Activated T-cell treated with anti-CD3 and anti-CD28 coated beads for 24 hours (primary cell): ENCODE data around the gene TEX12.
"Not testable (repeated sequence)": the region's sequence is repeated elsewhere in the genome, so short reads cannot be mapped to it uniquely, and the experiment has no call there.

ENCODE experiments used
- DNase-seq: peaks from one replicate; pipeline ENCODE4 v3.0.0-alpha.2; 2020; ENCODE audit warnings: low read depth

Gene TEX12

GRCh38 chr11:112163875-112164685, 3.1 kb upstream of the TEX12 start, which contains the start of gene IL18:
Gene IL18 (minus strand): TSS chr11:112164094. CDS start chr11:112155053, 9,041 bp downstream.
- DNase-seq = no peak

DNA sequence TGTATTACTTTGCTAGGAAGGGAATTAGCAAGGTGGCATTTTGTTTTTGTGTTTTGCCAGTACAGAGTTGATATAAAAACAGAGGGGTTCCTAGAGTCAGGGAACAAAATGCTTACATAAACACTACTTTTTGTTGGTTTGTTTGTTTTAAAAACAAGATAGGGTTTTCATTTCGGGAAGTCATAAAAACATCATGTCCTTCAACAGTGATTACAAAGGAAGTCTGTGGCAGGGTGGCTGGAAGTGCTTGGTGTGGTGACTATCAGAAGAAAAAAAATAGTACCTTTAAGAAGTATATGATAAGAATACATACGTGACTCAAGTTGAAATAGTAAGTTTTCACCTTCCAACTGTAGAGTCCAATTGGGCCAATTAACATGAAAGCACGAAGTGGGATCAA, 2.1 kb upstream of the TEX12 start:
- no peak for DNase-seq

DNA sequence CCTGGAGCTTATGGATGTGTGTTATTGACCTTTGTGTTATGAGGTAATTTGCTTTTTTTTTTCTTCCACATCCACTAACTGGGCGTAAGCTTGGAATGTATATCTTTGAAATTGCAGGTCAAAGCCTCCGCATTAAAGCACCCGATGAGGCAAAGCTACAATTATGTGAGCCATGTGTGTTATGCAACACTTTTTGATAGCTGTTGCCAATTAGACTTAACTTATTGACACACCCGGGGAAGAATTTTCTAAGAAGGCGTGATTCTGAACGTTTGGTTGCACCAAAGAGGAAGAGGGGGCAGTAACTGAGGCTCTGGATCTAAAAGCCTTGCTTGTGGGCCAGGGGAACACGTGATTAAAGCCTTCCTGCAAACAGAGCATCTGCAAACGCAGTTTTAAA, 610 bp upstream of the TEX12 start:
- no peak for DNase-seq

GRCh38 chr11:112172362-112172994, 5.3 kb downstream of the TEX12 start:
- DNase-seq = no peak

GRCh38 chr11:112173152-112173551, 6.0 kb downstream of the TEX12 start:
- no peak for DNase-seq

GRCh38 chr11:112174789-112175598, 7.8 kb downstream of the TEX12 start, which contains the start of gene BCO2:
Gene BCO2 (plus strand): TSS chr11:112175512. CDS start chr11:112175602, 90 bp downstream.
- DNase-seq = no peak

DNA sequence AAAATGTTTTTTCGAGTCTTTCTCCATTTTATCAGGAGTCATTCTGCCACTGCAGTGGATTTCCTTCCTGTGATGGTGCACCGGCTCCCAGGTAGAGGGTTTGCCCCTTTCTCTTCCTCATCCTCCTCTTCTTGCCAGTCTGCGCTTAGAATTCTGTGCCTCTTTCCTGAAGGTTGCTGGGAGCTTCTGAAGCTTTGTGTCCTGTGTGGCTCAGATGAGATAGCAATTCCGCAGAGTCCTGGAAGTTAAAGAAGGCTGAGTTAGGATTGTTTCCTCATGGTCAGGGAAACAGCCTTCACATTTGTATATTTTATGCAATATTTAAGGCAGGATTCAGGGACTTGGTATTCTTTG, 8.4 kb downstream of the TEX12 start:
- DNase-seq = no peak

GRCh38 chr11:112176077-112176476, 8.9 kb downstream of the TEX12 start:
- DNase-seq = no peak

DNA sequence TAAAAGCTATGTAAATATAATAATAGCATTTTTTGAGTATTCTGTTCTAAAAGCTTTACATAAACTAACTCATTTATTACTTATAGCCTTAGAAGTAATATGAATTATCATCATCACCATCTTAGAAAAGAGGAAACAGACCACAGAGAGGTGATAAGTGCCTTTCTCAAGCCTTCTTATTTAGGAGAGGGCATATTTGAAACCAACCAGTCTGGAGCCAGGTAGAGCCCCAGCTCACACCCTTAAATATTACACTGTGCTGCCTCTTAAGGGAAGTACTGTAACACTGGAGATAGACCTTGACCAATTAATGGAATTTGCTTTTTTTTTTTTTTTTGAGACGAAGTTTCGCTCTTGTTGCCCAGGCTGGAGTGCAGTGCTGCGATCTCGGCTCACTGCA, 10.4 kb downstream of the TEX12 start:
- DNase-seq = no peak

GRCh38 chr11:112178428-112178827, 11.3 kb downstream of the TEX12 start:
- DNase-seq = no peak

- DNase-seq = no peak
Observed at GRCh38 chr11:112178936-112179335, 11.8 kb downstream of the TEX12 start.

- DNase-seq = no peak
Observed at GRCh38 chr11:112179601-112180000, 12.4 kb downstream of the TEX12 start.

GRCh38 chr11:112182867-112183266, 15.7 kb downstream of the TEX12 start:
- DNase-seq = no peak

GRCh38 chr11:112185883-112186282, 18.7 kb downstream of the TEX12 start:
- DNase-seq = no peak

DNA sequence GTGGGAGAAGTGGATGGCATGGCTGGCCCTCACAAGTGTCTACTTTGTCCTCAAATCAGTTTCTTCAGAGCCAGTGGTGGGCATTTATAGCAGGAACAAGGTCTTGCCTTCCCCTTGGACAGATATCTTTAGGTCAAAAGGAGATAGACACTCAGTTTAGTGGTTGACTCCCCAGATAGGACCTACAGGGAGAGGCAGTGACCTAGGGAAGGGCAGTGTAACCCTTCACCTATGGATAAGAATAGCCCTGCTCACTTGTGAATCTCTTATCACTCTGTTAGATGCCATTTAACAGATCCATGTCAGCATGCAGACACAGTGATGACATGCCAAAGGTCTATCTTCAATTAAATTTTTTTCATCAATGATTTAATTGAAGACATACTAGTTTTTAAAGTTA, 19.1 kb downstream of the TEX12 start:
- no peak for DNase-seq

GRCh38 chr11:112195113-112195512, 27.9 kb downstream of the TEX12 start:
- DNase-seq = not testable (repeated sequence)

DNA sequence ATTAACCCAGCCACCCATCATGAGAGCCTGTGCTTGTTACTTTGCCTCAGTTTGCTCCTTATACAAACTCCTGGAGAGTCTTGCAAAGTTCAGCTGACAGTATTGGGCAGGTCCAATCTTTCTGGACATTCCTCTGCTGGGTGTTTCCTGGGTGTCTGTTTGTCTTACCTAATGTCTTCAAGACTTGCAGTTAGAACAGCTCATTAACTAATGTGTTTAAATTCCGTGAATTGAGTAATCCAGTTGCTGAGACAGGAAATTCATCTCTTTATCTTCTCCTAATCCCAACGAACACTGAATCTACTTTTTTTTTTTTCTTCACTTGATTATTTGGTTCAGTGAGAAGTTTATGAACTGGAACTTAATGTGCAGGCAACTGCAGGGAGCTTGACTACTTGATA, 28.8 kb downstream of the TEX12 start:
- DNase-seq = no peak

DNA sequence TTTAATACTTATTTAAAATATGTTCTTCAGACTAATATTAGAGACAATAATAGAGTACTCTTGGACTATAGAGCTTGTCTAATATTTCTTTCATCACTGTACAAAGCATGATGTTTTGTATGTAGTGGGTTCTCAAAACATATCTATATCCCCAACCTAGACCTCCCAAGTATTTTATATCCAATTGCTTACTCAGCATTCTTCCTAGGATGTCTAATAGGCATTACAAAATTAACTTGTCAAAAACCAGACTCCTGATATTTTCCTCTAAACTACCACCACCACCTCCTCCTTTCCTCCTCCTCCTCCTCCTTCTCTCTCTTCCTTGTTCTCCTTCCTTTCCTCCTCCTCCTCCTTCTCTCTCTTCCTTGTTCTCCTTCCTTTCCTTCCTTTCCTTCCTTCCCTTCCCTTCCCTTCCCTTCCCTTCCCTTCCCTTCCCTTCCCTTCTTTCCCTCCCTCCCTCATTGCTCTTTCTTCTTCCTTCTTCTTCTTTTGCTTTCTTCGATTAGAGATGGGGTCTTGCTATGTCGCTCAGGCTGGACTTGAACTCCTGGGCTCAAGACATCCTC, 29.4 kb downstream of the TEX12 start:
- DNase-seq = no peak

DNA sequence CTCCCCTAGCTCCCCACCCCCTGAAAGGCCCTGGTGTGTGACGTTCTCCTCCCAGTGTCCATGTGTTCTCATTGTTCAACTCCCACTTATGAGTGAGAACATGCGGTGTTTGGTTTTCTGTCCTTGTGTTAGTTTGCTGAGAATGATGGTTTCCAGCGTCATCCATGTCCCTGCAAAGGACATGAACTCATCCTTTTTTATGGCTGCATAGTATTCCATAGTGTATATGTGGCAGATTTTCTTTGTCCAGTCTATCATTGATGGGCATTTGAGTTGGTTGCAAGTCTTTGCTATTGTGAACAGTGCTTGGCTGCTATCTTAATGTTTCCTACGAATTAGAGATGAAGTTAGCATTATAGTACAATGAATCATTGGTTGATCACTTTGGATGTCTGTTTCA, 31.9 kb downstream of the TEX12 start:
- not testable (repeated sequence) for DNase-seq

- no peak for DNase-seq
Observed at GRCh38 chr11:112200252-112200651, 33.1 kb downstream of the TEX12 start.

- DNase-seq = no peak
Observed at GRCh38 chr11:112206071-112206470, 38.9 kb downstream of the TEX12 start.

DNA sequence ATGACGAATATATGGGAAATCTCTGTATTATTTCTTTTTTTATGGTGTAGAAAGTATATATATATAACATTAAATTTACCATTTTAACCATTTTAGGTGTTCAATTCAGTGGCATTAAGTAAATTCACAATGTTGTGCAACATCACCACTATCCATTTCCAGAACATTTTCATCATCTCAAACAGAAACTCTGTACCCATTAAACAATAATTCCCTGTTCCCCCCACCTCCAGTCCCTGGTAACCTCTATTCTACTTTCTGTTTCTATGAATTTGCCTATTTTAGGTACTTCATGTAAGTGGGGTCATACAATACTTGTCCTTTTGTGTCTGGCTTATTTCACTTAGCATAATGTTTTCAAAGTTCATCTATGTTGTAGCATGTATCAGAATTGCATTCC, 43.7 kb downstream of the TEX12 start:
- no peak for DNase-seq
